ENCODE measurements around the gene MAP3K1.

GRCh38 chr5:56769875-56770604 is 45.3 kb upstream of the MAP3K1 start:
- TF ChIP-seq POLR2AphosphoS5 (IDR thresholded peaks at IDR 0.05) (no peak), POLR2A (IDR thresholded peaks at IDR 0.05) (no peak), EP300 (IDR thresholded peaks at IDR 0.05) (no peak)

Data from upper lobe of left lung (tissue), 4 donors.